Astrocyte of the spinal cord (primary cell): ENCODE data around the gene KLHL30.
"Not testable (repeated sequence)": the region's sequence is repeated elsewhere in the genome, so short reads cannot be mapped to it uniquely, and the experiment has no call there.

ENCODE experiments used
- DNase-seq: peaks from one replicate; pipeline ENCODE4 v3.0.0; 2011; ENCODE audit warnings: low read depth, low spot score
- H3K4me3 ChIP-seq: 2 replicates; pipeline ENCODE4 v1.5.1; 2011; ENCODE audit warnings: low read depth, mild to moderate bottlenecking, low read length, moderate library complexity
- in situ Hi-C: cut with HindIII; loops from 2 replicates; pipeline ENCODE4 v1.10.0; 2017; ENCODE audit warnings: low sequenced_read_pairs
- TF ChIP-seq, protein P1 (sequence below): IDR thresholded peaks from 2 replicates; pipeline ENCODE4 v1.5.1; 2012; ENCODE audit warnings: low read depth, mild to moderate bottlenecking, low read length, inconsistent platforms

Gene KLHL30

DNA sequence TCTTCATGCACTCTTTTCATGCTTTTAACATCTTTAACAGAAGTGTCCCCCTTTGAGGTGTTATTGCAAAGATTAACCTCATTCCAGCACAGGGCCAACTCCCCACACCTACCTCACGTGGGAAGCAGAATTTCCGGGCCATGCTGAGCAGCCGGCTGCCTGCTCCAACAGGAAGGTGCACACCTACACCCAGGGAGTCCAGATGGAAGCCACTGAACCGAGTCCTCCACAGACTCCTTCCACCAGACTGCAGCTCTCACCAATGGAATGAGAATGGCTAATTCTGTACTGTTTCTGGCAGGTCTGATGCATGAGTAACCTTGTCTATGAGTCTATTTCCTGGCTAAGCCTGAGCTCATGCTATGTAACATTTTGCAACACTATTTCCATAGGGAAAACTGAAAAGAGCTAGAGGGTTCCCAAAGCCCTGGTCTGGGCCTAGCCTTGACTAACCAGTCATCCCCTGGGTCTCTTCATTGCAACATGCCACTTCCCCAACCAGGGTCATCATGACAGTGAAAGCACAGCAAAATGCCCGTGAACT, 31.3 kb downstream of the KLHL30 start:
- no peak overlapping the region for H3K4me3 ChIP-seq
- TF ChIP-seq, protein P1, sequence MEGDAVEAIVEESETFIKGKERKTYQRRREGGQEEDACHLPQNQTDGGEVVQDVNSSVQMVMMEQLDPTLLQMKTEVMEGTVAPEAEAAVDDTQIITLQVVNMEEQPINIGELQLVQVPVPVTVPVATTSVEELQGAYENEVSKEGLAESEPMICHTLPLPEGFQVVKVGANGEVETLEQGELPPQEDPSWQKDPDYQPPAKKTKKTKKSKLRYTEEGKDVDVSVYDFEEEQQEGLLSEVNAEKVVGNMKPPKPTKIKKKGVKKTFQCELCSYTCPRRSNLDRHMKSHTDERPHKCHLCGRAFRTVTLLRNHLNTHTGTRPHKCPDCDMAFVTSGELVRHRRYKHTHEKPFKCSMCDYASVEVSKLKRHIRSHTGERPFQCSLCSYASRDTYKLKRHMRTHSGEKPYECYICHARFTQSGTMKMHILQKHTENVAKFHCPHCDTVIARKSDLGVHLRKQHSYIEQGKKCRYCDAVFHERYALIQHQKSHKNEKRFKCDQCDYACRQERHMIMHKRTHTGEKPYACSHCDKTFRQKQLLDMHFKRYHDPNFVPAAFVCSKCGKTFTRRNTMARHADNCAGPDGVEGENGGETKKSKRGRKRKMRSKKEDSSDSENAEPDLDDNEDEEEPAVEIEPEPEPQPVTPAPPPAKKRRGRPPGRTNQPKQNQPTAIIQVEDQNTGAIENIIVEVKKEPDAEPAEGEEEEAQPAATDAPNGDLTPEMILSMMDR = no peak
- DNase-seq = peak; percentile 94
- in situ Hi-C loops = no loop called here

- TF ChIP-seq, protein P1 = no peak
- H3K4me3 ChIP-seq = no peak overlapping the region
- in situ Hi-C loops = no loop called here
- no peak for DNase-seq
Measured at GRCh38 chr2:238170386-238171071, 32.1 kb downstream of the KLHL30 start.

- H3K4me3 ChIP-seq, DNase-seq, in situ Hi-C loops: not testable (repeated sequence)
Measured at GRCh38 chr2:238171072-238171431, 32.6 kb downstream of the KLHL30 start.

- no peak overlapping the region for H3K4me3 ChIP-seq
- in situ Hi-C loops = no loop called here
- TF ChIP-seq, protein P1 = no peak
- no peak for DNase-seq
Measured at GRCh38 chr2:238171575-238172187, 33.2 kb downstream of the KLHL30 start.

DNA sequence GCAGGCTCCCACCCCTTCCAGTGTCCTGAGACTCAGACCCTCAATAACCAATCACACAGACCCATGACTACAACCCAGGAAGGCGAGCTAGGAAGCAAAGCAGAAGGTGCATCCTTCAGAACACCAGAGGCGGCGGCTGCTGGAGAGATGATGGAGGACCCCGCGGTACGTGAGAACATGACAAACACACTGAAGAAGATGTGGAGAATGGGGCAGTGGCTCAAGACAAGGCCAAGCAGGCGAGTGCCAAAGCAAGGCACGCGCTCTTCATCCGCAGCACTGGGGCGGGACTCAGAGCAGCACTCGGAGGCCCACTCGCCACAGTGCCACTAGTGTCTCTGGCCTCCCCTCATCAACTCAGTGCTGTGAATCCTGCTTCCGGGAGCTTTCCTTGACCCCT, 34.0 kb downstream of the KLHL30 start:
- in situ Hi-C loops = no loop called here
- H3K4me3 ChIP-seq = no peak overlapping the region
- DNase-seq = no peak
- TF ChIP-seq, protein P1 = no peak

DNA sequence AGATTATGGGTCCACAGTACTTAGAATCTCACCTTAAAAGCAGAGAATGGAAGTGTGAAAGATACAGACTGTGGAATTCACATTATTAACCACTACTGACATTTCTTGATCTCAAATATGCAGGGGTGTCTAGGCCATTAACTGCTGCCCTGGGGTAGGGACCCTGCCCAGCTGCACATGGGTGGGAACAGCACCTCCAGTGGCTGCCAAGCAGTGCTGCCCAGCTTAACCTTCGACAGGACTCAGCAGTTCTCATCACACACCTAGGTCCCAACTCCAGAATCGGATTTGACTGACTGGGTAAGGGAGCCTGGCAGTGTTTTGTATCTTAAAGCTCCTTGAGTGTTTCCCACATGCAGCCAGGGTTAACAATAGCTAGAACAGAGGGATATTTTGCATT, 35.2 kb downstream of the KLHL30 start:
- in situ Hi-C loops = no loop called here
- TF ChIP-seq, protein P1 = peak; percentile 43
- H3K4me3 ChIP-seq = no peak overlapping the region
- DNase-seq = no peak

- H3K4me3 ChIP-seq = no peak overlapping the region
- DNase-seq = no peak
- in situ Hi-C loops = no loop called here
- TF ChIP-seq, protein P1 = no peak
Measured at GRCh38 chr2:238174291-238174690, 35.8 kb downstream of the KLHL30 start.
